Subcutaneous abdominal adipose tissue (tissue), 5 donors: ENCODE data around the gene FAM110A.

Source experiments
- H3K27ac ChIP-seq: one replicate; pipeline ENCODE4 v1.7.0; 2013; ENCODE audit warnings: low read depth, mild to moderate bottlenecking, inconsistent platforms, low read length, moderate library complexity
- H3K27me3 ChIP-seq, 5 donors: one replicate each; pipeline ENCODE4 v1.7.0; 2013; ENCODE audit warnings: low read length in 5 of 5, inconsistent platforms in 1 of 5; ENCODE audit not compliant: control insufficient read depth in 5 of 5, insufficient read depth in 4 of 5
- H3K36me3 ChIP-seq, 5 donors: one replicate each; pipeline ENCODE4 v1.7.0; 2013; ENCODE audit warnings: low read length in 5 of 5; ENCODE audit not compliant: control insufficient read depth in 5 of 5, insufficient read depth in 5 of 5
- H3K4me1 ChIP-seq, 5 donors: one replicate each; pipeline ENCODE4 v1.7.0; 2013; ENCODE audit warnings: low read length in 5 of 5, mild to moderate bottlenecking in 3 of 5, moderate library complexity in 1 of 5; ENCODE audit not compliant: control insufficient read depth in 5 of 5, insufficient read depth in 5 of 5
- H3K4me3 ChIP-seq, 5 donors: one replicate each; pipeline ENCODE4 v1.7.0; 2013; ENCODE audit warnings: low read length in 5 of 5, low read depth in 1 of 5
- H3K9ac ChIP-seq, 5 donors: one replicate each; pipeline ENCODE4 v1.7.0; 2013; ENCODE audit warnings: low read length in 5 of 5, mild to moderate bottlenecking in 4 of 5, moderate library complexity in 3 of 5
- H3K9me3 ChIP-seq, 5 donors: one replicate each; pipeline ENCODE4 v1.7.0; 2013; ENCODE audit warnings: low read length in 5 of 5; ENCODE audit not compliant: control insufficient read depth in 5 of 5
- donor health status: healthy.
- donor health status: healthy.
- donor health status: healthy.
- donor health status: healthy.
- donor health status: healthy.

The FAM110A gene

GRCh38 chr20:830011-830521, 3.4 kb upstream of the FAM110A start:
- peaks cover 3 to 55% (median 50%) of the 10 kb centered on the region in 5 donors for H3K4me1 ChIP-seq
- peak overlapping the region; percentile 88 for H3K27ac ChIP-seq

GRCh38 chr20:831251-831650, 2.3 kb upstream of the FAM110A start:
- no peaks in the 10 kb centered on the region for H3K9me3 ChIP-seq
- H3K4me3 ChIP-seq, result no peak overlapping the region
- H3K36me3 ChIP-seq, result no peaks in the 10 kb centered on the region
- H3K9ac ChIP-seq, result no peak overlapping the region
- peaks cover 3 to 56% (median 49%) of the 10 kb centered on the region in 5 donors for H3K4me1 ChIP-seq
- peak overlapping the region; percentile 46 for H3K27ac ChIP-seq
- no peaks in the 10 kb centered on the region for H3K27me3 ChIP-seq

More at GRCh38 chr20:830011-830521, 3.4 kb upstream of the FAM110A start:
- Histone ChIP-seq H3K36me3 (no peaks in the 10 kb centered on the region), H3K27me3 (no peaks in the 10 kb centered on the region), H3K4me3 (no peak overlapping the region), H3K9ac (peak overlapping the region in 1 of 5 donors; percentile 67), H3K9me3 (no peaks in the 10 kb centered on the region)

GRCh38 chr20:831956-832355, 1.6 kb upstream of the FAM110A start:
- Histone ChIP-seq H3K4me3 (no peak overlapping the region), H3K9ac (no peak overlapping the region), H3K27ac (peak overlapping the region; percentile 46), H3K9me3 (no peaks in the 10 kb centered on the region), H3K4me1 (peaks cover 3 to 54% (median 42%) of the 10 kb centered on the region in 5 donors), H3K27me3 (no peaks in the 10 kb centered on the region), H3K36me3 (no peaks in the 10 kb centered on the region)

- Histone ChIP-seq H3K9ac (peak overlapping the region in 2 of 5 donors; percentile 51 to 68), H3K4me1 (peaks cover 3 to 54% (median 42%) of the 10 kb centered on the region in 5 donors)
Observed at GRCh38 chr20:833121-833449, 430 bp upstream of the FAM110A start.

GRCh38 chr20:834151-834746, 734 bp downstream of the FAM110A start:
- Histone ChIP-seq H3K9ac (peak overlapping the region; percentile 26 to 88 (median 82)), H3K36me3 (peaks cover 0 to under 1% (median 0%) of the 10 kb centered on the region in 5 donors), H3K27ac (peak overlapping the region; percentile 74), H3K4me3 (peak overlapping the region; percentile 71 to 82 (median 74)), H3K27me3 (no peaks in the 10 kb centered on the region), H3K9me3 (peaks cover 0 to 4% (median 2%) of the 10 kb centered on the region in 5 donors), H3K4me1 (peaks cover 3 to 48% (median 36%) of the 10 kb centered on the region in 5 donors)

More at GRCh38 chr20:833121-833449, 430 bp upstream of the FAM110A start:
- Histone ChIP-seq H3K27me3 (no peaks in the 10 kb centered on the region), H3K4me3 (peak overlapping the region; percentile 65 to 82 (median 74)), H3K36me3 (no peaks in the 10 kb centered on the region), H3K27ac (peak overlapping the region; percentile 74), H3K9me3 (peaks cover 0 to 3% (median 2%) of the 10 kb centered on the region in 5 donors)

GRCh38 chr20:835608-836045, 2.1 kb downstream of the FAM110A start:
- no peak overlapping the region for H3K27ac ChIP-seq
- peaks cover 0 to 2% (median 0%) of the 10 kb centered on the region in 5 donors for H3K27me3 ChIP-seq
- H3K9me3 ChIP-seq, result peaks cover 0 to 4% (median 2%) of the 10 kb centered on the region in 5 donors
- H3K36me3 ChIP-seq, result peaks cover 0 to 8% (median 0%) of the 10 kb centered on the region in 5 donors
- peak overlapping the region in 1 of 5 donors; percentile 48 for H3K4me3 ChIP-seq
- H3K9ac ChIP-seq, result peak overlapping the region in 2 of 5 donors; percentile 1 to 7
- H3K4me1 ChIP-seq, result peaks cover 3 to 44% (median 29%) of the 10 kb centered on the region in 5 donors

GRCh38 chr20:836190-836589, 2.7 kb downstream of the FAM110A start:
- H3K4me3 ChIP-seq, result no peak overlapping the region
- peaks cover 0 to 5% (median 0%) of the 10 kb centered on the region in 5 donors for H3K27me3 ChIP-seq
- H3K27ac ChIP-seq, result no peak overlapping the region

GRCh38 chr20:839015-839414, 5.5 kb downstream of the FAM110A start:
- H3K9me3 ChIP-seq, result peaks cover 0 to 4% (median 2%) of the 10 kb centered on the region in 5 donors
- no peak overlapping the region for H3K27ac ChIP-seq
- H3K9ac ChIP-seq, result no peak overlapping the region
- peaks cover 0 to 16% (median 8%) of the 10 kb centered on the region in 5 donors for H3K27me3 ChIP-seq
- H3K4me1 ChIP-seq, result peaks cover 0 to 39% (median 30%) of the 10 kb centered on the region in 5 donors
- H3K4me3 ChIP-seq, result no peak overlapping the region
- H3K36me3 ChIP-seq, result peaks cover 0 to 8% (median 0%) of the 10 kb centered on the region in 5 donors

More at GRCh38 chr20:836190-836589, 2.7 kb downstream of the FAM110A start:
- peaks cover 0 to 4% (median 2%) of the 10 kb centered on the region in 5 donors for H3K9me3 ChIP-seq
- H3K9ac ChIP-seq, result peak overlapping the region in 1 of 5 donors; percentile 7
- H3K4me1 ChIP-seq, result peaks cover 3 to 45% (median 34%) of the 10 kb centered on the region in 5 donors
- peaks cover 0 to 8% (median 0%) of the 10 kb centered on the region in 5 donors for H3K36me3 ChIP-seq

- H3K9me3 ChIP-seq, result peaks cover 0 to 4% (median 2%) of the 10 kb centered on the region in 5 donors
- H3K4me1 ChIP-seq, result peaks cover 0 to 39% (median 30%) of the 10 kb centered on the region in 5 donors
- peaks cover 0 to 8% (median 0%) of the 10 kb centered on the region in 5 donors for H3K36me3 ChIP-seq
- no peak overlapping the region for H3K4me3 ChIP-seq
- no peak overlapping the region for H3K9ac ChIP-seq
- H3K27me3 ChIP-seq, result peaks cover 0 to 16% (median 8%) of the 10 kb centered on the region in 5 donors
- H3K27ac ChIP-seq, result no peak overlapping the region
Observed at GRCh38 chr20:839626-840025, 6.1 kb downstream of the FAM110A start.

- H3K27ac ChIP-seq, result no peak overlapping the region
- no peak overlapping the region for H3K9ac ChIP-seq
- peaks cover 0 to 4% (median 2%) of the 10 kb centered on the region in 5 donors for H3K9me3 ChIP-seq
- H3K27me3 ChIP-seq, result peaks cover 0 to 16% (median 8%) of the 10 kb centered on the region in 5 donors
- H3K36me3 ChIP-seq, result peaks cover 0 to 8% (median 0%) of the 10 kb centered on the region in 5 donors
- no peak overlapping the region for H3K4me3 ChIP-seq
- peaks cover 0 to 40% (median 30%) of the 10 kb centered on the region in 5 donors for H3K4me1 ChIP-seq
Observed at GRCh38 chr20:840503-840857, 7.0 kb downstream of the FAM110A start.
